HG03196 (cell line): ENCODE data around the gene PLEKHA8.
"Not testable (repeated sequence)": the region's sequence is repeated elsewhere in the genome, so short reads cannot be mapped to it uniquely, and the experiment has no call there.

Source experiments
- ATAC-seq: cut with Tn5 transposase; IDR thresholded peaks from one replicate; pipeline ENCODE4 v1.9.1; 2021; ENCODE audit not compliant: unreplicated experiment

The PLEKHA8 gene

DNA sequence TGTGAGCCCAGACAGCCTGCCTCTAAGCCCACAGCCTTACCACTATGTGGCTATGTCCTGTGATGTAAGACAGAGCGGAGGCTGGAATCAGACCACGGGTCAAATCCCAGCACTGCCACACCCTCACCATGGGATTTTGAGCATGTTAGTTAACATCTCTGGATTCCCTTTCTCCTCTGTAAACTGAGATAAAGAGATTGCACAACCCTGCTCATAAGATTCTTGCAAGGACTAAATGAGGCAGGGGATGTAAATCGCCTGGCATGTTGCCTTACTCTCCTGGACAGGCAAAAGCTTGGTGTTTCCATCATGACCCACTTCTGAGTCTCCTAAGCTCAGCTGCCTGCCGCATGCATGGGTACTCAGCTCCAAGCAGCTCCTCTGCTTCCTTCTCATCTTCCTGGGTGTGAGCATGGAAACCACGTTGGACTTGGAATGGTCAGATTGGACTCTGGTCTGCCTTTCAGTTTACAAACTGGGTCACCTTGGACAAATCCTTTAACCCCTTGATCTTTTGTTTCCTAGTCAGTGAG lies 65.3 kb downstream of the PLEKHA8 start:
- ATAC-seq = no peak

DNA sequence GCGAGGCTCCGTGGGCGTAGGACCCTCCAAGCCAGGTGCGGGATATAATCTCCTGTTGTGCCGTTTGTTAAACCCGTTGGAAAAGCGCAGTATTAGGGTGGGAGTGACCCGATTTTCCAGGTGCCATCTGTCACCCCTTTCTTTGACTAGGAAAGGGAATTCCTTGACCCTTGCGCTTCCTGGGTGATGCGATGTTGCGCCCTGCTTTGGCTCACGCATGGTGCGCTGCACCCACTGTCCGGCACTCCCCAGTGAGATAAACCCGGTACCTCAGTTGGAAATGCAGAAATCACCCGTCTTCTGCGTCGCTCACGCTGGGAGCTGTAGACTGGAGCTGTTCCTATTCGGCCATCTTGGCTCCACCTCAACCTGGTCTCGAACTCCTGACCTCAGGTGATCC lies 70.4 kb downstream of the PLEKHA8 start:
- not testable (repeated sequence) for ATAC-seq

DNA sequence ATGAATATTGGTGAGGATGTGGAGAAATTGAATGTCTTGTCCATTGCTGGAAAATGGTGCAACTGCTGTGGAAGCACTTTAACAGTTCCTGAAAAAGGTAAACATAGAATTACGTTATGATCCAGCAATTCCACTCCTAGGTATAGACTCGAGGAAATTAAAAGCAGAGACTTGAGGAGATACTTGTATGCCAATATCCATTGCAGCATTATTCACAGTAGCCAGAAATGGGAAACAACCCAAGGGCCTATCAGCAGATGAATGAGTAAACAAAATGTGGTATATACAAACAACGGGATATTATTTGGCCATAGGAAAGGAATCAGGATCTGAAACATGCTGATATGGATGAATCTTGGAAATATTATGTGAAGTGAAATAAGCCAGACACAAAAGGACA lies 74.1 kb downstream of the PLEKHA8 start:
- no peak for ATAC-seq

DNA sequence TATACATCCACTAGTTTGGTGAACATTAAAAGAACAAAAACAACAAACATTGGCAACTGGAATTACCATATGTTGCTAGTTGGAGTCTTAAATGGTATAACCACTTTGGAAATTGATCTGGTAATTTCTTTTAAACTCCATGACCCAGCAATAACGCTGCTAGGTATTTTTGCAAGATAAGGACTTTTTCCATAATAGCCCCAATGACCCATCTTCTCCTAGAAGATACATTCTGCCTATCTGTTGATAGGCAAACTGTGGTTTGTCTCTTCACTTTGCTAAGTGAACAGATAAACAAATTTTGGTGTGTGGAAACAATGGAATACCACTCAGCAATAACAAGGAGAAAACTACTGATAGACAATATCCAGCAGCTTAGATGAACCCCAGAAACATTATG lies 75.9 kb downstream of the PLEKHA8 start:
- ATAC-seq = no peak

DNA sequence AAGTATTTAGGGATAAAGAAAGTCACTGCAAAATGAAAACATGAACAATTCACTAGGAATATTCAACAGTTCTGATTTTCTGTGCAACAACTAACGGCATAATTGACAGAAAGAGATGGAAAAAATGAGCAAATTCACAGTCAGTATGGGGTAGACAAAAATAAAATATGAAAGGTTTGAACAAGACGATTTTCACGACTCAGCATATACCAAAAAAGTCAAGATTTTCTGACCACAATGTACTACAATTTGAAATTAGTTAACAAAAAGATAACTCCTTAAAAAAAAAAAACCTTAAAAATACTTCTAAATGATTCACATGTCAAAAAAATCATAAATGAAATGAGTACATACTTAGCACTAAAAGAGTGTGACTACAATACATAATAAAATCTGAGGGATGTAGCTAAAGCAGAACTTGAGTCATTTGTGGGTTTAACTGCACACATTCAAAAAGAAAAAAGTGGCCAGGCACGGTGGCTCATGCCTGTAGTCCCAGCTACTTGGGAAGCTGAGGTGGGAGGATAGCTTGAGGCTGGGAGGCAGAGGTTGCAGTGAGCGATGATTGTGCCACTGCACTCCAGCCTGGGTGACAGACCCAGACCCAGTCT lies 84.0 kb downstream of the PLEKHA8 start:
- no peak for ATAC-seq

DNA sequence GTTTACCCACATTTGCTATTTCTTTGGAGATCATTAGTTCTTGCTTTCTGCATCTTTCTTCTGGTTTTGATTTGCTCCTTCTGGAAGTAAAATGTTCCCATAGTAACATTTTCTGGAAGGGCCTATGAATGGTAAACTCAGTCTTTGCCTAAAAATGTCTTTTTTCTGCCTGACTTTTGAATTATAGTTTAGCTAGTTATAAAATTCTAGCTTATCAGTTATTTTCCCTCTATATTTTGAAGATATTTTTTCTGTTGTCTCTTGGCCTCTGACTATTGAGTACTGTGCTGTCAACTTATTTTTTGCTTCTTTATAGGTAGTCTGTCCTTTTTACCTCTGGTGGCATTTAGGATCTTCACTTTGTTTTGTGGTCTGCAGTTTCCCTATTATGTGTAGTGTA lies 84.9 kb downstream of the PLEKHA8 start:
- no peak for ATAC-seq

DNA sequence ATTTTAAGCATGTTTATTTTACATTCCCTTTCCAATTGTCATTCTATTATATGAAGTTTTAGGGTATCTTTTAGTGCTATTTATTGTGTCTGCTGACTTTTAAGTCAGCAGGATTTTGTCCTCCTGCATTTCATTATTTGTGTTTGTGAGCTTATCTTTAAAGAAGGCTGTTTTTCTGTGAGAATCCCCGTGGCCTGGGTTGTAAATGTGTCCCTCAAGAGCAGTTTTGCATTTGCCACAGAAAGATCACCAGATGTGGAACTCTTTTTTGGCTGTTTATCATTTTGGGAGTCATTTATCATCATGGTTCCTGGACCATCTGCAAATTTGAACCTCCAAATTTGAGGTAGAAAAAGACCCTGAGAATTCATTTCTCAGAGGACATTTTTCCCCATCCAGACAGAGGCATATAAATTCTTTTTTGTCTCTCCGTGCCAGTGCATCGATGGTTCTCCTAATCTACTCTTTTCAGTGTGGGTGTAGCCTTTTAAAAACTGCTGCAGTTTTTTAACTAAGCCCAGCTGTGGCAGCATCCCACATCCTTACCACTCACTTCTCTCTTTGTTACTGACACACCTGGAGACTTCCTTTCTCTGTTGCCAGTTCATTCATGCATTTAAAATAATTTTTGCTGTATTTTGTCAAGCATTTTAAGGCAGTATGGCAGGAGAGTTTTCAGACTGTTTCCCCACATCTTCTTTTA lies 86.5 kb downstream of the PLEKHA8 start:
- ATAC-seq = no peak

DNA sequence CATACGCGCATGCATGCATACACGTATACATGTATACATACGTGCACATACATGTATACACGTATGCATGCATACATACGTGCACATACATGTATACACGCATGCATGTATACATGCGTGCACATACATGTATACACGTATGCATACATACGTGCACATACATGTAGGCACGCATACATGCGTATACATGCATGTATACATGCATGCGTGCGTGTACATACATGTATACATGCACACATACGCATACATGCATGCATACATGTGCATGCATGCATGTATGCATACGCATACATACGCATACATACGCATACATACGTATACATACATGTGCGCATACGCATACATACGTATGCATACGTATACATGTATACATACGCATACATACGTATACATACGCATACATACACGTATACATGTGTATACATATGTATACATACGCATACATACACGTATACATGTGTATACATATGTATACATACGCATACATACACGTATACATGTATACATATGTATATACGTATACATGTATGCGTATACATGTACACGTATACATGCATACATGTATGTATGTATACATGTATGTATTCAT lies 87.6 kb downstream of the PLEKHA8 start:
- ATAC-seq = no peak

DNA sequence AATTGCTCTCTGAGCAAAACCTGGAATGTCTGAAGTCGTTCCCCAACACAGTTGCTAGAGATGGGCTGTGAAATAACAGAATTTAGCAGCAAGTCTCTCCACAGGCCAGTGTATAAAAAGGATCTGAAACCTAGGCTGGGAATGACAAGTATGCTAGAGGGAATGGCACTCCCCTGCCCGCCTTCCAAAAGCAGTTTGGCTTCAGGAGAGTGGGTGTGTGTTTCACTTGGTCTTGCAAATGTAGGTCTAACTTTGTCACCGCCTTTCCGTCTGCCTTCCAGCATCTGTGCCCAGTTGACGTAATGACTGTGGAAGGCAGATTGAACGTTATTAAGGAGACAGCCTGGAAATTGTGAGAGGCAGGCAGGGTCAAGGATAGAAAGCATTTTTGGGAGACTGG lies 88.6 kb downstream of the PLEKHA8 start:
- no peak for ATAC-seq

DNA sequence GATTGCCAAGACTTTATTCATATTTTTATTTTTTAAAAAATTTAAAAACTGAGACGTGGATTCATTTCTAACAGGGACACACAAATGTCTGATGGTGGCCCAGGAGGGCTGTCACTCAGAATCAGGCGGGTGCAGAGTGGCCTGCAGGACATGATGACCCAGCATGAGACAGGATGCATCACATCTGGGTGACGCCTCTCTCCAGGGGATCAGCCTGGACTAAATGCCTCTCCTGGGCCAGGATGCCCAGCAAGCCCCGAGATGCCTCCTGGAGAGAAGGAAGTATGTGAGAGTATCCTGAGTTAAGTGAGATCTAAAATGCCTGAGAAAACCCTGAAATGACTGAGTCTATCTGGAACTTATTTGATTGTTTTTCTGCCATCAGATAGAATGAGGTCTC lies 89.7 kb downstream of the PLEKHA8 start:
- no peak for ATAC-seq

DNA sequence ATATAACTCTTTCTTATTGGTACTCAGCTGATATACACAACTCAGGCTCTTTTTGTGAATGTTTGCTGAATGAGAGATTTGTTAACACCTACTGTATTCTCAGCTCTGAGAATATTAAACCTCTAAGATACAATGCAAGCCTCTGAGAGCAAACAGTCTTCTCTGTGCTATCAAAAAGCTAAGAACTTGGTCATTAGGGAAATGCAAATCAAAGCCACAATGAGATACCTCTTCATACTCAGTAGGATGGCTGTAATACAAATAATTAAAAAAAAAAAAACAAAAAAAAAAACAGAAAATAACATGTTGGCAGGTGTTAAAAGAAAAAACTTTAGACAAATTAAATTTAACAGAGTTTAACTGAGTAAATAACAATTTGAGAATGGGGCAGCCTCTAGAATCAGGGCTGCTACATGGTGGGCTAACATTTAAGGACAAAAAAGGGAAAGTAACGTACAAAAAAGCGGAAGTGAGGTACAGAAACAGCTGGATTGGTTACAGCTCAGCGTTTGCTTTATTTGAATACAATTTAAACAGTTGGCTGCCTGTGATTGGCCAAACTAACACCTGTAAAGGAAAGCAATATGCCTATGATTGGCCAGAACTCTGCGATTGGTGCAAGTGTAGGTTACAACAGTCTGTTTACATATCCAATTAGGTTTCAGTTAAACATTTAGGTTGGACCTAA lies 91.8 kb downstream of the PLEKHA8 start:
- no peak for ATAC-seq

DNA sequence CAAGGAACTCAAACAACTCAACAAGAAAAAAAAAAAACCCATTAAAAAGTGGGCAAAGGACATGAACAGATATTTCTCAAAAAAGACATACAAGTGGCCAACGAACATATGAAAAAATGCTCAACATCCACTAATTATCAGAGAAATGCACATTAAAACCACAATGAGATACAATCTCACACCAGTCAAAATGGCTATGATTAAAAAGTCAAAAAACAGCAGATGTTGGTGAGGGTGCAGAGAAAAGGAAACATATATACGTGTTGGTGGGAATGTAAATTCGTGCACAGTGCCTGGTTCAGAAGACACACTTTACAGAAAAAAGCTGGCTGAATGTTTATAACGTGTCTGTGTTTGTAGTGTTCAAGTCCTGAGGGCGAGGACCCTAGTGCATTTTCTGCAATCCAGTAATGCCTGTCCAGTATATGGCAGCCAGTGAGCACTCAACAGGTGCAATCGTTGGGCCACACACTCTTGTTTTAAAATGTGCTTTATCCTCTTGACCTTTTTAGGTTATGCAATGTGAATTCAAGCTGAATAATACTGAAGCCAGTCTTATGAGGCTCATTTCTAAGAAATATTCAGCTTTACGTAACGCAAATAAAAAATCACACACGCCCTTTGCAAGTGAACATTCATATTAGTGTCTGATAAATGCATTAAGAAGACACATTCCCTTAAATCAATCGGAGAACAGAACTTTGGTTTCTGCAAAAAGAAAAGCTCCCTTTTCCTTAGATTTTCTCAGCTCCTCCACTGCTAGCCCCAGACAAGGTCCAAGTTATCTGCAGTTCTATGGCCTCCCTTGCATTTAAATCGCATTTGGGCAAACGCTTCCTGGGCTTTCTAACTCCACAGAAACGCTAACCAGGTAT lies 105.8 kb downstream of the PLEKHA8 start:
- no peak for ATAC-seq

DNA sequence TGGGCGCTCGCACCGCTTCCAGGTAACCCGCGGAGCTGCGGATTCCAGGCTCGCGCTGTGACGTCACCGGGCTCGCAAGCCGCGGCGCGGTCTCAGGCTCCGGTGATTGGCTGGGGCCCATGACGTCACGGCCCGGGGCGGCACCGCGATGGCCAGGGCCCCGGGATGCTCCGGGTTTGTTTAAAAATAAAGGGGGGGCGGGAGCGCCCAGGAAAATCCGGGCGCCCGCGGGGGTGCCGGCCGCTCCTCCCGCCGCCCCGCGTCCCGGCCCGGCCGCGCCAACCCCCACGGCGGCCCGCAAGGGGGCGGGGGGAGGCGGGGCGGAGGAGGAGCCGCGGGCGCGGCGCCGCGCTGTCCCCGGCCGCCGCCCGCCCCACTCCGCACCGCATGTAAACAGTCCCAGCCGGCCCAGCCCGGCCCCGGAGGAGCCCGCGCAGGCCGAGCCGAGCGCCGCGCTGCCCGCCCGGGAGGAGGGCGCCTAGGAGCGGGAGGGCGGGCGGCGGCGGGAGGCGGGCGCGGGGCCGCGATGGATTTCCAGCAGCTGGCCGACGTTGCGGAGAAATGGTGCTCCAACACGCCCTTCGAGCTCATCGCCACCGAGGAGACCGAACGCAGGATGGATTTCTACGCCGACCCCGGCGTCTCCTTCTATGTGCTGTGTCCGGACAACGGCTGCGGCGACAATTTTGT lies 106.5 kb downstream of the PLEKHA8 start, which contains the start of gene MTURN:
MTURN (plus strand) TSS at position 376 of the 690 bp plus-strand sequence; CDS start at position 527, 151 bp downstream.
- peak; percentile 77 for ATAC-seq

DNA sequence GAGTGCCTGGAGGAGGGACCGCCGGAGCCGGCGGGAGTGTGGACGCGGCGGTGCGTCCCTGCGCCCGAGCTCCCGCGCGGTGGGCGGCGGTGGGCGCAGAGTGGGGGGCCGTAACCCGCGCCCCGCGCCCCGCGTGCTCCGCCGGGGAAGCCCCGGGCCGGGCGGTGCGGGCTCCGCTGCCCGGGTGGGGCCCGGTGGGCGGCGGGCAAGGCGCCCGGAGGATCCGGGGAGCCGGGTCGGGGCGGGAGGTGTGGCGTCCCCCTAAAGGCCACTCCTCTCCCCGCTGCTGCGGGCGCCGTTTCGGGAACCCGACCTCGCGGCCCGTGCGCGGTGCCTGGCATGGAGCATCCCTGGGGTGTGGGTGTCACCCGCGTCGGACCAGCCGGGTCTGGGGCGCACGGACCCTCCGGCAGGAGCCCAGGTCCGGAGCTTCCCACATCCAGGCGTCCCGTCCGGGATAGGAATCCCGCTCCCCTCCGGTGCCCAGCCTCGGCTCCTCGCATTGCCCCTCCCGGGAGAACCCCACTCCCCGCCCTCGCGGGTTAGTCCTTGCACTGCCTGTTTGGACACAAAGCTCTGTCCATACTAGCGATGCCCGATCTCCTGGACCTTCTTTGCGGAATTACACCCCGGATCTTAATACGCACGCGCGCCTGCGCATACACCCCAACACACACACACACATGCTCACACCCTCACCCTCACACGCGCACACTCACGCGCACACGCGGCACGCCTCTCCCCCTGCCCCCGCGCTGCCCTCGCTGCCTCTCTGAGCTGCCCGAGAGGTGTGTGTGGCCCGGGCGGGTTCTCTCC lies 107.3 kb downstream of the PLEKHA8 start:
- peak; percentile 30 for ATAC-seq

DNA sequence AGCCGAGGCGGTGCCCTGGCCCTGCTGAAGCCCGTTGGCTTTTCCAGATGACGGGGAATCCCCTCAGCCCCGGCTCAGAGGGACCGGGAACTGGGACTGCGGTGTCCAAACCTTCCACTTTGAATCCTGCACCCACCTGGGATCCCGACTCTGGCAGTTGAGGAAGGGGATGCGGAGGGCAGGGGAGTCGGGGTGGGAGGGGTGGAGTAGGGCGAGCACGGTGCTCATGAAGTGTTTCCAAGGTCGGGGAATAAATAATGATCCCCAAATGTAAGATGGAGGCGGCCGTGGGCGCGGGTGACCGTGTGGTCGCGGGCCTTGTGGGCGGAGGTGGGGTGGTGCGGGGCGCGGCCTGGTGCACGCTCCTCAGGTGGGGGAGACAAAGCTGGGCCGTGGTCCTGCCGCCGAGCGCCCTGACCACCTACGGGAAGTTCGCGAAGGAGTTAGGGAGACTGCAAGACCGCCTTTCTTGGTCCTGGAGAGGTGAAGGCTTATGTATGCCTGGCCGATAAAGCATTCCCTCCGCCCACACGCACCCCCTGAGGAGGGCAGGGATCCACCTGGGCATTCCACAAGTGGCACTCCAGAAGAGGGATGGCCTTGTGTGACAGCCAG lies 108.0 kb downstream of the PLEKHA8 start:
- no peak for ATAC-seq

DNA sequence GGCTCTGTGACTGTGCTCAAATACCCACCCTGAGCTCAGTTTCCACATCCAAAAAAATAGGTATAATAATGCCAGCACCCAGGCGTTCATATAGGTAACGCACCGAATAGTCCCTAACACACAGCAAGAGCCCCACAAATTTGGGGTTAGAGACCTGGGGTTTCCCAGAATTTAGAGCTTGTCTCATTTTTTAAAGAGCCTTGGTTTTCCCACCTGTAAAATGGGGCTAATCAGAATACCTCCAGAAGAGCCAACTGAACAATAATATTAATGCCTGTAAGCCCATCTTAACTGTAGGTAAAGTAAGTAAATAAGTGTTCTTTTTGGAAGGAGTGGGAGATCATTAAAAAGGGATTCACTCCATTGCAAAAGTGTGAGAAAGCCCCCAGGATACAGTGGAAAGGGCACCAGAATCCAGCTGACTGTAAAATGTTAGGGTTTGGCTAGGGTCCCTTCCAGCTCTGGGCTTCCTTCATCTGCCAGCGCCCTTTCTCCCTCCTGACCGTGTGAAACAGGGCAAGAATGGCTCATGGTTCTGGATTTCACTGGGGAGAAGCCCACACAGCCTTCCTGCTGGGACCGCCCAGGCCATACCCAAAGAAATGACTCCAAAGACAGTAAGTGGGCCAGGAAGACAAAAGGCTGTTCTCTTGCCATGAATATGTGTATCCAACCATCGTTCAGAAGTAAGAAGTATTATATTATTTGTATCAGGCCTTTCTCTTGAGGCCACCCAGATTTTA lies 108.7 kb downstream of the PLEKHA8 start:
- no peak for ATAC-seq

DNA sequence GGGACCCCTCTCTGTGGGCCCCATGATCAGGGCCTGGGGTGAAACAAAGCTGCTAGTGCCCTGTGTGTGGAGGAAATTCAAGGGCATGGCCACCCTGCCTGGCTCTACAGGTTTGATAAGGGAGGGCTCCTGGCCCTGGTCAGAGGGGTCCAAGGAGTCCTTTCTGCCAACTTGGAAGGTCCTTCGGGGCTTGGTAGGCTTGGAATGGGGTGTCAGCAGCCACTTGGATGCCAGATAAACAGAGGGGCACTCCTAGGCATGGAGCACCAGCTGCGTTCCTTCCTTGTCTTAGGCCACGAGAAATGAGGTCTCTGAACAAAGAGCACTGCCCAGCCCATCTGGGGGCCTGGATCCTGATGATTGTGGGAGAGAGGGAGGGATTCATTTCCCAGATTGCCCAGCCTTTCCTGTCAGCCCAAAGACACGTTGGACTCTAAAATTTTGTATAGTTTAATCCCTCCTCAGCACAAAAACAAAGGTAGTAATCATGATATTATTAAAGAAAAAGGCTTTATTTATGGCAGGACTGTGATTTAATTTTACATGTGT lies 111.7 kb downstream of the PLEKHA8 start:
- ATAC-seq = no peak

DNA sequence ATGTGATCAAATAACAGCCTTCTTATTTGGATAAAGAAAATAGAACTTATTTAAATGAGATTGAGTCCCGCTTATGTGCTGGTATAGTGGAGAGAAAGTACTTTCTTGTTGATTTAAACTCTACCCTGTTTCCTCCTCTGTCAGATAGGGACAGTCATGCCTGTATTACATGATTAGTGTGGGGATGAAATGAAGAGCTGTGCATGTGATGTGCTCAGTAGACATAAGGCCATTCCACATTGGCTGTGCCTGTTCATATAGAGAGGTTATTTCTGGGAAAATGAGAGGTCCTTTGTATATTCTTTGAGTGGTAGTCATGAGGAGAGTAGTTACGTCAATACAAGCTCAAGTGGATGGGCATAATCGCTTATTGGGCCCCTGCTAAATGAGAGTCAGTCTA lies 112.2 kb downstream of the PLEKHA8 start:
- ATAC-seq = no peak
